GM23338 (cell line): ENCODE data around the gene BRCC3. TPM values are rescaled to one million over a fixed set of nuclear protein-coding genes. Genes with fewer than 3 reads are reported as not detected.

Source experiments
- ATAC-seq: fragments of 200-7000 bp; cut with Tn5 transposase; 3 replicates; pipeline ENCODE4 v1.9.1; 2020
- DNase-seq: peaks from one replicate; pipeline ENCODE4 v3.0.0-alpha.2; 2015; ENCODE audit warnings: low spot score
- H2AFZ ChIP-seq: fragments of 200-600 bp; sonication (generic); 2 replicates; pipeline ENCODE4 v1.8.0; 2016; ENCODE audit warnings: antibody characterized with exemption, mild to moderate bottlenecking, moderate library complexity
- H3F3A ChIP-seq: fragments of 200-600 bp; sonication (generic); replicated peaks from 2 replicates; pipeline ENCODE4 v1.8.0; 2017; ENCODE audit warnings: antibody characterized with exemption, mixed run types, low read depth
- H3K27ac ChIP-seq: fragments of 200-600 bp; sonication (generic); 2 replicates; pipeline ENCODE4 v1.6.1; 2016; ENCODE audit warnings: low read depth
- H3K27me3 ChIP-seq: fragments of 200-600 bp; sonication (generic); 2 replicates; pipeline ENCODE4 v1.8.0; 2016; ENCODE audit warnings: mild to moderate bottlenecking, mixed run types, moderate library complexity; ENCODE audit not compliant: insufficient read depth
- H3K36me3 ChIP-seq: fragments of 200-600 bp; sonication (generic); 2 replicates; pipeline ENCODE4 v1.8.0; 2016; ENCODE audit warnings: mild to moderate bottlenecking; ENCODE audit not compliant: insufficient read depth
- H3K4me1 ChIP-seq: fragments of 200-600 bp; sonication (generic); 2 replicates; pipeline ENCODE4 v1.8.0; 2016; ENCODE audit warnings: mild to moderate bottlenecking, moderate library complexity; ENCODE audit not compliant: insufficient read depth
- H3K4me2 ChIP-seq: fragments of 200-600 bp; sonication (generic); 2 replicates; pipeline ENCODE4 v1.7.1; 2017; ENCODE audit warnings: mixed run types
- H3K4me3 ChIP-seq: fragments of 200-600 bp; sonication (generic); 2 replicates; pipeline ENCODE4 v1.6.1; 2016; ENCODE audit warnings: mixed run types
- H3K79me2 ChIP-seq: fragments of 200-600 bp; sonication (generic); replicated peaks from 2 replicates; pipeline ENCODE4 v1.8.0; 2017; ENCODE audit warnings: mild to moderate bottlenecking; ENCODE audit not compliant: insufficient read depth
- H3K9me2 ChIP-seq: fragments of 200-600 bp; sonication (generic); 2 replicates; pipeline ENCODE4 v1.8.0; 2017; ENCODE audit not compliant: insufficient read depth
- H4K20me1 ChIP-seq: fragments of 200-600 bp; sonication (generic); replicated peaks from 2 replicates; pipeline ENCODE4 v1.8.0; 2017; ENCODE audit warnings: mild to moderate bottlenecking; ENCODE audit not compliant: insufficient read depth
- H3K27ac Mint-ChIP-seq: 2 replicates; pipeline ENCODE4 v1.8.0; 2020; ENCODE audit warnings: inconsistent platforms, mild to moderate bottlenecking, moderate library complexity, mixed read lengths
- H3K27me3 Mint-ChIP-seq: 3 replicates; pipeline ENCODE4 v1.8.0; 2022; ENCODE audit warnings: low read depth, mild to moderate bottlenecking, moderate library complexity, mixed read lengths, inconsistent platforms; ENCODE audit not compliant: insufficient read depth, poor library complexity
- H3K36me3 Mint-ChIP-seq: 3 replicates; pipeline ENCODE4 v1.8.0; 2021; ENCODE audit warnings: low read depth, mild to moderate bottlenecking, inconsistent platforms, moderate library complexity, mixed read lengths
- H3K4me1 Mint-ChIP-seq: 3 replicates; pipeline ENCODE4 v1.8.0; 2020; ENCODE audit warnings: mild to moderate bottlenecking, inconsistent platforms, mixed read lengths
- H3K4me3 Mint-ChIP-seq: 3 replicates; pipeline ENCODE4 v1.8.0; 2021; ENCODE audit warnings: moderate library complexity, mild to moderate bottlenecking, inconsistent platforms, mixed read lengths
- H3K9me3 Mint-ChIP-seq: 3 replicates; pipeline ENCODE4 v1.8.0; 2020; ENCODE audit warnings: moderate library complexity, mild to moderate bottlenecking, inconsistent platforms, mixed read lengths
- CREB1 ChIP-seq: fragments of 250-450 bp; sonication (Bioruptor Pico); IDR thresholded peaks from 2 replicates; pipeline ENCODE4 v1.5.0; 2020; ENCODE audit warnings: low read depth, mild to moderate bottlenecking, moderate library complexity
- CTCF ChIP-seq, 2 experiments: fragments of 200-600 bp in 1 of 2; sonication (generic) in 1 of 2; conservative IDR thresholded peaks; 2 replicates each; pipeline versions ENCODE4 v1.5.1 to v1.6.1; 2016 to 2017; ENCODE audit warnings: antibody characterized with exemption in 2 of 2, low read depth in 2 of 2, mild to moderate bottlenecking in 2 of 2, moderate library complexity in 1 of 2
- EZH2 ChIP-seq: fragments of 200-600 bp; sonication (generic); IDR thresholded peaks from one replicate; pipeline ENCODE4 v1.8.0; 2017; ENCODE audit warnings: antibody characterized with exemption, mild to moderate bottlenecking, low read depth; ENCODE audit not compliant: unreplicated experiment
- EZH2phosphoT487 ChIP-seq: fragments of 200-600 bp; sonication (generic); IDR thresholded peaks from one replicate; pipeline ENCODE4 v1.8.1; 2018; ENCODE audit warnings: antibody characterized with exemption; ENCODE audit not compliant: unreplicated experiment
- JUNB ChIP-seq: IDR thresholded peaks from one replicate; pipeline ENCODE4 v1.6.1; 2016; ENCODE audit warnings: antibody characterized with exemption; ENCODE audit not compliant: unreplicated experiment
- NANOG ChIP-seq: IDR thresholded peaks from 2 replicates; pipeline ENCODE4 v1.6.1; 2016; ENCODE audit warnings: antibody characterized with exemption, borderline replicate concordance
- POLR2AphosphoS5 ChIP-seq: IDR thresholded peaks from 2 replicates; pipeline ENCODE4 v1.6.1; 2016; ENCODE audit warnings: antibody characterized with exemption, low read depth
- REST ChIP-seq: IDR thresholded peaks from one replicate; pipeline ENCODE4 v1.6.1; 2018; ENCODE audit warnings: antibody characterized with exemption; ENCODE audit not compliant: unreplicated experiment
- STAT1 ChIP-seq: IDR thresholded peaks from one replicate; pipeline ENCODE4 v1.6.1; 2016; ENCODE audit warnings: antibody characterized with exemption; ENCODE audit not compliant: unreplicated experiment
- ZNF114 ChIP-seq: fragments of 250-450 bp; sonication (Bioruptor Pico); IDR thresholded peaks from 2 replicates; pipeline ENCODE4 v1.5.0; 2020; ENCODE audit warnings: mild to moderate bottlenecking, moderate library complexity
- ZNF331 ChIP-seq: fragments of 250-450 bp; sonication (Bioruptor Pico); IDR thresholded peaks from 2 replicates; pipeline ENCODE4 v1.5.0; 2020; ENCODE audit warnings: low read depth, mild to moderate bottlenecking, moderate library complexity
- polyA plus RNA-seq: library from polyadenylated mRNA; unstranded; fragments of >200 nt; fragmentation: Nextera tagmentation; extraction: Ambion mirVana; gene quantifications from 2 replicates; pipeline ENCODE4 v1.2.1, GENCODE V29; 2016
- total RNA-seq: library from RNA; depleted of rRNA; stranded (reverse); fragments of >200 nt; shearing (Covaris generic); gene quantifications from 2 replicates; pipeline ENCODE4 v1.2.3, GENCODE V29; 2014

Gene BRCC3
- total and polyA plus RNA-seq, 2 experiments from 2014 or later = 18.4 to 26.7 TPM

- no peaks in the 10 kb centered on the region for H4K20me1 ChIP-seq
- no peak overlapping the region for H3K27ac ChIP-seq
- H2AFZ ChIP-seq = no peak overlapping the region
- H3K36me3 Mint-ChIP-seq = 0 out of 3 replicates have a peak, but pooled peaks cover 8% of the 10 kb centered on the region
- H3K9me3 Mint-ChIP-seq = no peaks in the 10 kb centered on the region
- H3K27me3 ChIP-seq = no peaks in the 10 kb centered on the region
- DNase-seq (peak; percentile 75), ATAC-seq (peak; percentile 92)
- no peaks in the 10 kb centered on the region for H3K9me2 ChIP-seq
- H3K4me3 ChIP-seq = no peak overlapping the region
- no peaks in the 10 kb centered on the region for H3K79me2 ChIP-seq
- peaks cover 3% of the 10 kb centered on the region for H3K27me3 Mint-ChIP-seq
- peaks cover 5% of the 10 kb centered on the region; the same call in 1 of the 2 replicates for H3K4me1 ChIP-seq
- TF ChIP-seq CTCF (conservative IDR thresholded peaks at IDR 0.05; ENCODE audit: low read depth in 2 of 2) (peak; percentile 64 to 81), ZNF114 (no peak), POLR2AphosphoS5 (no peak), EZH2phosphoT487 (no peak)
- peaks cover 29% of the 10 kb centered on the region; the same call in 2 of the 3 replicates for H3K4me1 Mint-ChIP-seq
- no peak overlapping the region for H3K27ac Mint-ChIP-seq
- no peak overlapping the region for H3K4me3 Mint-ChIP-seq
- no peak overlapping the region for H3K4me2 ChIP-seq
- no peaks in the 10 kb centered on the region for H3F3A ChIP-seq
- H3K36me3 ChIP-seq = no peaks in the 10 kb centered on the region
Observed at GRCh38 chrX:155048977-155049619, 22.2 kb upstream of the BRCC3 start.

- peaks cover 8% of the 10 kb centered on the region; the same call in 2 of the 3 replicates for H3K4me1 Mint-ChIP-seq
- H3K36me3 Mint-ChIP-seq = 0 out of 3 replicates have a peak, but pooled peaks cover 10% of the 10 kb centered on the region
- Histone ChIP-seq H3K9me2 (no peaks in the 10 kb centered on the region), H3K79me2 (no peaks in the 10 kb centered on the region), H3F3A (no peaks in the 10 kb centered on the region), H3K27ac (no peak overlapping the region), H3K4me2 (no peak overlapping the region), H4K20me1 (no peaks in the 10 kb centered on the region), H3K36me3 (no peaks in the 10 kb centered on the region), H2AFZ (no peak overlapping the region), H3K4me3 (no peak overlapping the region), H3K27me3 (no peaks in the 10 kb centered on the region), H3K4me1 (no peaks in the 10 kb centered on the region)
- ATAC-seq (no peak), DNase-seq (no peak)
- H3K27me3 Mint-ChIP-seq = peaks cover 2% of the 10 kb centered on the region
- H3K9me3 Mint-ChIP-seq = no peaks in the 10 kb centered on the region
- no peak overlapping the region for H3K27ac Mint-ChIP-seq
- H3K4me3 Mint-ChIP-seq = no peak overlapping the region
- no peak for TF ChIP-seq ZNF331 (CRISPR knock-in tag)
- TF ChIP-seq POLR2AphosphoS5 = no peak
- no peak for TF ChIP-seq EZH2
- no peak for TF ChIP-seq STAT1
- no peak for TF ChIP-seq CTCF (conservative IDR thresholded peaks at IDR 0.05; ENCODE audit: low read depth in 2 of 2)
- no peak for TF ChIP-seq NANOG
- no peak for TF ChIP-seq EZH2phosphoT487
- TF ChIP-seq REST = no peak
- no peak for TF ChIP-seq JUNB
- no peak for TF ChIP-seq CREB1 (CRISPR knock-in tag)
Observed at GRCh38 chrX:155052738-155053498, 18.4 kb upstream of the BRCC3 start.
